Posterior vena cava (tissue), 2 donors: ENCODE results near the gene ERCC4. TPM values are rescaled to one million over a fixed set of nuclear protein-coding genes. Genes with fewer than 3 reads are reported as not detected.

ENCODE experiments used
- DNase-seq: peaks from one replicate; pipeline ENCODE4 v3.0.0-alpha.2; 2020; ENCODE audit warnings: low spot score
- intact Hi-C, 2 donors: fragments of 100-400 bp; cut with DNase I; formaldehyde crosslinking; loops; one replicate each; pipeline versions ENCODE4 v1.14.1 to v1.14.2; 2022 to 2023
- total RNA-seq, 2 donors: library from RNA; stranded (reverse); fragmentation: NEBNext Ultra II Directional; extraction: Animal tissue kit (Norgen Biotek cat#: 25700); gene quantifications; one replicate each; pipeline ENCODE4 v1.2.1, GENCODE V29; 2021
- donor health status: DM: yes; HTN: yes; CAD: no.
- donor health status: DM: yes; HTN: yes; CAD: no.

Gene ERCC4
- total RNA-seq, 2 donors from 2014 or later, result 11.1 to 16.5 TPM

DNA sequence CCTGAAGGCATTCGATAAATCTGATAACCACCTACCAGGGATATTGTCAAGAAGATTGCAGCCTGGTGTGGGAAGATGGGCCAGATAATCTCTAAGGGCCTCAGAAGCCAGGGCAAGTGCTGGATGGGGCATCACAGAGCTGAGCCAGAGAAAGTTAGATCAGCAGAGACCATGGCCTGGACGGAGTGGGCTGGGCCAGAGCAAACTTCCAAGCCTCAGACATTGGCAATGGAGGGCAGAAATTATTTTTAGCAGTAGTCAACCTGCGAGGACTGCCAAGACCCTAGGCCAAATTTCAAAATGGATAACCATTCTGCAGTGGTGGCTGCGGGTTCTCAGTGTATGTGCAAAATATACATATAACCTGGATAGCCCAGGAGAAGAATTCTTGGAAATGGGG, 18.5 kb downstream of the ERCC4 start:
- intact Hi-C loops, result no loop called here
- DNase-seq, result no peak

DNA sequence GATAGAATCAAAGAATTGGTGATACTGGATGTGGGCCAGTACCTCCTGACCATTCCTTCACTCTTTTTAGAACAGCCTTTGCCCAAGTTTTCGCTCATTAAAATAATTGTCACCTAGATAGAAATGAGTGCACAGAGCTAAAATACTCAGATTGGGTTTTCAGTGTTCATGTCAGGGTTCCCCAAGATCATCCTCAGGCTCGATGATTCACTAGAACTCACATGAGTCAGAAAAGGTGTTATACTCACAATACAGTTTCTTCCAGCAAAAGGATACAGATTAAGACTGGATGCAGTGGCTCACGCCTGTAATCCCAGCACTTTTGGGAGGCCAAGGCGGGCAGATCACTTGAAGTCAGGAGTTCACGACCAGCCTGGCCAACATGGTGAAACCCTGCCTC, 19.9 kb downstream of the ERCC4 start:
- intact Hi-C loops, result no loop called here
- no peak for DNase-seq

DNA sequence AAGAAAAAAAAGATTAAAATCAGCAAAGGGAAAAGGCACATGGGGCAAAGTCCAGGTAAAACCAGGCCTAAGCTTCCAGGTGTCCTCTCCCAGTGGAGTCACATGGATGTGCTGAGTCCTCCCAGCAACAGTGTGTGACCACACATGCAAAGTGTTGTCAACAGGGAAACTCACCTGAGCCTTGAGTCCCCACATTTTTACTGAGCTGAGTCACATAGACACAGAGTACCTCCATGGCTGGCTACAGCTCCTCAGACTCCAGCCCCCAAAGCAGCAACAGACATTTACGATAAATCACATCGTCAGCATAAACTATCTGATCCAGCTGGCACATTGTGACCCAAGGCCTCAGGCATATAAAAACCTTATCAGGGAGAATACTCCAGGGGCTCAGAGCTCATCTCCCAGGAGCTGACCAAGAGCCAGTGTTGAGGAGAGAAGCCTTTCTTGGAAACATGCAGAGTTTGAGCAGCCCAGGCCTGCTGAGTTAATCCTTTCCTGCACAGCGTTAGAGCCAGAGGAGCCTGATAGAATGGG, 20.5 kb downstream of the ERCC4 start:
- DNase-seq, result no peak
- intact Hi-C loops, result no loop called here

DNA sequence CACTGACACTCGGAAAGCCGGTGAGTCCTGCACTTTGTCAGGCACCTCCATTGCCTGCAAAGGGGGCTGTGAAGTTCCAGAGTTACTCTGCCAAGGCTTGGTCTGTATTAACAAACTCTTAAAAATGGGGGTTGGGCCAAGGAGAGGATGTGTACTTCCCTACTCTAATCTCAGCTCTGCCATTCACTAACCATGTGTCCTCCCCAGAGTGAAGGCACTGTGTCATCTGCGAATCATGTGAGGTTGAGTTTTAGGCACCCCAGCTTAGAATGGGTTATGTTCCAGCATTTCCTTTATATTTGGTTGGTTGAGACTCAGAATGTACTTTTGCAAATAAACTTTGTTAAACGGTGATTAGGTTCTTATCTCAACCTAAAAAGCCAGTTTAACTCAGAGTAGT, 24.9 kb downstream of the ERCC4 start:
- intact Hi-C loops, result no loop called here
- DNase-seq, result no peak

DNA sequence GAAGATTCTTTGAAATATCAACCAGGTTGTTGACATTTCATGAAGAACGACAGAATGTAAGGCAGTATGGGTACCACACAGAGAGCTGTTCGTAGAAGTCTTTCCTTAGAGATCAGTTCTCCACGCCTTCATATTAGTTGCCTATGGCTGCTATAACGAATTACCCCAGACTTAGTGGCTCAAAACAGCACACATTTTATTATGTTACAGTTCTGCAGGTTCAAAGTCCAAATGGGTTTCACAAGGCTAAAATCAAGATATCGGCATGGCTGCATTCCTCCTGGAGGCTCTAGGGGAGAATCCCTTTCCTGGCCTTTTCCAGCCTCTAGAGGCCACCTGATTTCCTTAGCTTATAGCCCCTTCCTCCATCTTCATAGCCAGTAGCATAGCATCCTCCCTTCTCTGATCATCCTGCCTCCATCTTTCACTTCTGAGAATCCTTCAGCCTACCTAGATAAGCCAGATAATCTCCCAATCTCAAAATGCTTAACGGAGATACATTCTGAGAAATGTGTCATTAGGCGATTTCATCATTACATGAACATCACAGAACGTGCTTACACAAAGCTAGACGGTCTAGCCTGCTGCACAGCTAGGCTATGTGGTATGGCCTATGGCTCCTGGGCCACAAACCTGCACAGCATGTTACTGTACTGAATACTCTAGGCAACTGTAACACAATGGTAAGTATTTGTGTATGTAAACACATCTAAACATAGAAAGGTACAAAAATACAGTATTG, 26.0 kb downstream of the ERCC4 start:
- no peak for DNase-seq
- intact Hi-C loops, result no loop called here

GRCh38 chr16:13948086-13948485, 28.1 kb downstream of the ERCC4 start:
- no peak for DNase-seq
- intact Hi-C loops, result no loop called here

DNA sequence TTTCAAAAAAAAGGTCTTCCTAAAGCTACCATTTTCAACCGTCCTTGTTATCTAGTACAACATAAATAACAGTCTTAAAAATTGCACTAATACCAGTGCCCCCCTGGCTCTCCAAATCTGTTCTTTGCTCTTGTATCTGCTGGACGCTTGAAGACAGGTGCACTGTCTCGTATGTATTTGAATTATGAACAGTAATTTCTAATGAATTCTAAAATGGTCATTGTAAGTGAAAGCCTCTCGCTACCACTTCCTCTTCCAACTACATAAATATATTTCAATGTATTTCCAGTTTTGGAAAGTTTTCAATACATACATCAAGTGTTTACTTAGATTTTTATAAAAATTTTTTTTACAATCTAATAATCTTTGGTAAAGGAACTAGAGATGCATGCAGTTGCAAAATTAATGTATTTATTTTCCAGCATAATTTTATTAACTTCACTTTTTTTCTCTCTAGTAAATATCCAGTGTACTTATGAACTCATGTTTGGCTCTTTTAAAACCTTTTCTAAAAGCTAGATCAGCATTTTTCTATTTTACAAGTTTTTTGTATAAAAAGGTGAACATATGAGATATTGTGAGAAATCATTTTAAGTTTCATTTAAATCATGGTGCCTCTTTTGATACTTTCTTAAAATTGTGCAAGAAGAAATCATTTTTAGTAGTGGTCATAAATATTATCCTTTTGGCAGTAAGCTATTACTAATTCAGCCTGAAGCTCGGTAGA, 31.0 kb downstream of the ERCC4 start:
- intact Hi-C loops, result loop anchor here in 1 of 2 donors (10.0 kb wide), 1 partner anchor 54 kb away; no protein-coding TSS in a partner anchor
- DNase-seq, result no peak

GRCh38 chr16:13951611-13952010, 31.7 kb downstream of the ERCC4 start:
- no peak for DNase-seq
- intact Hi-C loops, result loop anchor here in 1 of 2 donors (10.0 kb wide), 1 partner anchor 53 kb away; no protein-coding TSS in a partner anchor

DNA sequence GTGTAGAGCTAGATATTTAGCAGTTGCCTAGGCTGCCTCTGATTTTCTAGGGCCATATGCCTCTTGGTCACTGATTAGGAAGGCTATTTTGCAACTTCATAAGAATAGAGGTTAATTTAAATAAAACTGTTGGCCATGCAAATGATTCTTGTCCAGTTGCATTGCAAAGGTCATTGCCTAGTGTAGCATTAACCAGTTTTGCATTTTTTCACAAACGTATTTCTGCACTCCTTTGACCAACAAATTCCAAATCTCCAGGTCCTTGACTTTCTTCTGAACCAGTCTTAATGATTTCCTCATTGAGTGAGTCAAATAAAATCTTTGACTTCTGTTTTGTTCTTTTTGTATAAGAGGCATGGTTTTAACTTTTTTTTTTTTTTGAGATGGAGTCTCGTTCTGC, 33.5 kb downstream of the ERCC4 start:
- intact Hi-C loops, result loop anchor here in 1 of 2 donors (10.0 kb wide), 1 partner anchor 51 kb away; no protein-coding TSS in a partner anchor
- no peak for DNase-seq

DNA sequence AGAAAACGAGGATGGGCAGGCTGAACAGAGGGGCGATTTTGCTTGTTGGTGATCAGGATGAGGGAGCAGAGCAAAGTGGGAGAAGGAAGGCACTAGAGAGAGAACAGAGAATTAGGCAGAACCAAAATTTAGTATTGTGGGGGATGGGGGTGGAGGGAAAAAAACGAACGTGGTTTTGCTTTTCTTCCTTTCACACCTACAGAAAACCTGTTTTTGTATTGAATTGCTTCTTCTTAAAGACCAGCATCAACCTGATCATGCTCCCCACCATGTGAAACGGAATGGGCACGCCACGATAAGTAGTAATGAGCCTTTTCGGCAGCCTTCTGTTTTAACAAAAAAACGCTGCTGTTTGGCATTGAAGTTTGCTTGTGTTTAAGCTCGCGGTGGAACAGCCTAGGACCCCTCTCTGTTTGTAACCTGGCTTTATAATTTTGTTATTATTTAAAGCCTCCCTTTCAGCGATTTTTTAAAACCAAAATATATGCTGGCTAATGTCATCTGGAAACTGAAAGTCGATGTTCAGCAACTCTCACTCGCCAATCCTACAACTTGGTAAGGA, 36.8 kb downstream of the ERCC4 start:
- DNase-seq, result no peak
- intact Hi-C loops, result loop anchor here in 1 of 2 donors (10.0 kb wide), 1 partner anchor 48 kb away; no protein-coding TSS in a partner anchor

- intact Hi-C loops, result loop anchor here in 1 of 2 donors (10.0 kb wide), 1 partner anchor 47 kb away; no protein-coding TSS in a partner anchor
- DNase-seq, result peak; percentile 89
Measured at GRCh38 chr16:13957197-13958078, 37.5 kb downstream of the ERCC4 start.

DNA sequence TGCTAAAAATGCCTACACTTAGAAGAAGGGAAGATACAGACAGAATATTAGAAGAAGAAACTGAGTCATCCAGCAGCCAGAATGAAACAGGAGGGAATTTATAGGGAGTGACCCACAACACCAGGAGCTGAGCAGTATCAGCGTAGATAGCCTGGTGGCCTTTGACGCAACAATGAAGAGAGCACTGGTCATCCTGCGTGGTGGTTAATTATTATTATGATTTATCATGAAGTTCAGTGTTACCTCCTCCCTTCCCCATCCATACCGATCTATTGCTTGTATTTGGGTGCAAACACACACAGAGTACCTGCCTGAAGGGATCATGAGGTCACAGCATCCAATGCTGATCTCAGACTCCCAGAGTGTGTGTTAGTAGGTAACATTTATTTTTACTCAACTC, 38.5 kb downstream of the ERCC4 start:
- no peak for DNase-seq
- intact Hi-C loops, result loop anchor here in 1 of 2 donors (10.0 kb wide), 1 partner anchor 46 kb away; no protein-coding TSS in a partner anchor

DNA sequence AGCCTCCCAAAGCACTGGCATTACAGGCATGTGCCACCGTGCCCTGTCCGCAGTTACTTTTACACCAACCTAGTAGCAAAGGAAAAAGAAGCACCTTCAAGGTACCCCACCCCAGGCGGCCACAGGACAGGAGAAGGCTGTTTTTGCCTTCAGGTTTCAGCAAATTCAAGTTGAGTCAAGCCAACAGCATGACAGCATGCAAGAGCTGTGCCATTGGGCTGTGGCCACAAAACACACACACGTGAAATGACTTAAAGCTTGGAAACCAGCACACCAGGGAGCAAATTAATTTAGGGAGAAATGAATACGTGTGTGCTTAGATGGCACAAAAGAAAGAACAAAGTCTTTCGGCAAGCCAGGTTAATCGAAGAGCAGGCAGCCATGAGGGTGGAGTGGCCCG, 39.7 kb downstream of the ERCC4 start:
- intact Hi-C loops, result loop anchor here in 1 of 2 donors (10.0 kb wide), 1 partner anchor 45 kb away; no protein-coding TSS in a partner anchor
- no peak for DNase-seq

DNA sequence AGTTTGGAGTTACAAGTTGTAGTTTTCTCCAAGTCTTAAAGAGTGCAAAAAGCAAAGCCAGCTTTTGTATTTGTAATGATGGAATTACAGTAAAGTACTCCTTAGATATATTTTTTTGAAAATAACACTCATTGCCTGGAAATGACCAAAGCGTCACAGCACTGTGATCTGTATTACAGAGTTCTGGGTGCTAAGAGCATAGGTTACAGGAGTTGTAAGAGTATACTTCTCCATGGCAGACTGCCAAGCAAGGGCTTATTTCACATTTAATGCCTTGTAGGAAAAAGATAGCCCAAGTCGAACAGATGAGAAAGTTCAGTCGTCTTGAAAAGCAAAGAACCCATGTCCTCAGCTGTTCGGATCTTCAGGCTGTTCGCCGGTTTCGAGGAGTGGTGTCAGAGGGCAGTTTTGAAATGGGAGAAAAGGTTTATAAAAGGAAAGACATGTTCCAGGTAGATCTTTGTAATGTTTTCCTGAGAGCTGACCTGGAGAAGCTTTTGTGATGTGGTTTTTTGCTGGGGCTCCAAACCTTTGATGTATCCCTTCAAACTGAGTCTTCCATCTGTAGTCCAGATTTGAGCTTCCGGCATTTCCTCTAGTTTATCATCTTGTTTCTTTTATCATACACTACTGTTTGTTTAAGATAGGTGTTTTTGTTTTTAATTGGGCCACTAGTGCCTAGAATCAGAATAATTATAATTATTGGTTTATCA, 41.3 kb downstream of the ERCC4 start:
- intact Hi-C loops, result no loop called here
- DNase-seq, result no peak

GRCh38 chr16:13962232-13962631, 42.3 kb downstream of the ERCC4 start:
- no peak for DNase-seq
- intact Hi-C loops, result no loop called here

DNA sequence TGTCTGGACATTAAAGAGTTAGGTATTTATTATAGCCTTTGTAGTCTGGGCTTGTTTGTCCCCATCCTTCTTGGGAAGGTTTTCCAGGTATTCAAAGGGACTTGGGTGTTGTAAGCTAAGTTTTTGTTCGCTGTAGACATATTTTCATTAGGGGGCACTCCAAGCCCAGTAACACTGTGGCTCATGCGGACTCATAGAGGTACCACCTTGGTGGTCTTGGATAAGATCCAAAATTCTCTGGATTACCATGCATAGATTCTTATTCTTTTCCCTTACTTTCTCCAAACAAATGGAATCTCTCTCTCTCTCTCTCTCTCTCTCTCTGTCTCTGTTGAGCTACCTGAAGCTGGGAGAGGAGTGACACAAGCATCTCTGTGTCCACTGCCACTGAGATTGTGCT, 48.9 kb downstream of the ERCC4 start:
- intact Hi-C loops, result no loop called here
- no peak for DNase-seq

GRCh38 chr16:13969711-13970110, 49.8 kb downstream of the ERCC4 start:
- intact Hi-C loops, result no loop called here

GRCh38 chr16:13970708-13971422, 50.9 kb downstream of the ERCC4 start:
- no peak for DNase-seq
- intact Hi-C loops, result no loop called here

More at GRCh38 chr16:13969711-13970110, 49.8 kb downstream of the ERCC4 start:
- no peak for DNase-seq
